Kidney (tissue), 14 donors: ENCODE measurements around the gene INTS1. TPM values are rescaled to one million over a fixed set of nuclear protein-coding genes. Genes with fewer than 3 reads are reported as not detected.
"Not testable (repeated sequence)": the region's sequence is repeated elsewhere in the genome, so short reads cannot be mapped to it uniquely, and the experiment has no call there.

Experiments
- DNase-seq, 5 donors: peaks; one replicate each; pipeline ENCODE4 v3.0.0-alpha.2; 2013 to 2020
- FAIRE-seq: peaks from 2 replicates; lab custom pipeline; 2012; peaks lifted over from hg19 to GRCh38; lab: Jason Lieb, UNC
- H3K27ac ChIP-seq, 2 donors: one replicate each; pipeline ENCODE4 v1.7.0; 2013; ENCODE audit warnings: low read depth in 2 of 2, low read length in 2 of 2, inconsistent platforms in 1 of 2
- H3K27me3 ChIP-seq: one replicate; pipeline ENCODE4 v1.7.1; 2013; ENCODE audit warnings: low read length, inconsistent platforms; ENCODE audit not compliant: control insufficient read depth, insufficient read depth
- H3K36me3 ChIP-seq, 3 donors: one replicate each; pipeline versions ENCODE4 v1.7.0 to v1.7.1; 2013; ENCODE audit warnings: low read length in 3 of 3, control low read depth in 1 of 3, inconsistent platforms in 1 of 3; ENCODE audit not compliant: insufficient read depth in 3 of 3, control insufficient read depth in 2 of 3
- H3K4me1 ChIP-seq, 3 donors: one replicate each; pipeline versions ENCODE4 v1.7.0 to v1.7.1; 2013; ENCODE audit warnings: low read length in 3 of 3, inconsistent platforms in 1 of 3, low read depth in 1 of 3; ENCODE audit not compliant: control insufficient read depth in 2 of 3, insufficient read depth in 2 of 3
- H3K4me3 ChIP-seq, 3 donors: one replicate each; pipeline versions ENCODE4 v1.7.0 to v1.8.1; 2013; ENCODE audit warnings: low read length in 3 of 3, control low read depth in 1 of 3, inconsistent platforms in 1 of 3
- H3K9ac ChIP-seq, 3 donors: one replicate each; pipeline versions ENCODE4 v1.7.0 to v1.7.1; 2013; ENCODE audit warnings: low read length in 3 of 3, control low read depth in 1 of 3, inconsistent platforms in 1 of 3
- H3K9me3 ChIP-seq, 3 donors: one replicate each; pipeline versions ENCODE4 v1.7.0 to v1.7.1; 2013; ENCODE audit warnings: low read length in 3 of 3, control low read depth in 1 of 3, inconsistent platforms in 1 of 3; ENCODE audit not compliant: control insufficient read depth in 2 of 3, insufficient read depth in 1 of 3
- CTCF ChIP-seq: IDR thresholded peaks from 3 replicates; pipeline ENCODE4 v1.5.1; 2012; ENCODE audit warnings: mild to moderate bottlenecking, moderate library complexity, borderline replicate concordance; ENCODE audit not compliant: insufficient read depth; ENCODE audit errors: extremely low read depth
- intact Hi-C: fragments of 100-400 bp; cut with DNase I; formaldehyde crosslinking; loops from one replicate; pipeline ENCODE4 v1.11.1; 2022
- polyA plus RNA-seq: library from polyadenylated mRNA; stranded (reverse); fragments of 350-450 nt; fragmentation: Illumina TruSeq; extraction: RNeasy Lipid Tissue Mini Kit (QIAGEN cat#74804); gene quantifications from one replicate; pipeline ENCODE4 v1.2.3, GENCODE V29; 2014; ENCODE audit warnings: low read depth, low replicate concordance; ENCODE audit not compliant: insufficient read depth
- total RNA-seq: library from RNA; stranded (reverse); fragmentation: NEBNext Ultra II Directional; extraction: Animal tissue kit (Norgen Biotek cat#: 25700); gene quantifications from one replicate; pipeline ENCODE4 v1.2.1, GENCODE V29; 2021
- donor health status: control.
- donor health status: control.
- donor health status: control.
- donor health status: control.
- donor health status: control.
- donor health status: DM: yes; HTN: yes; CAD: no.
- donor health status: Normal renal cell carcinoma (clear cell type).

The INTS1 gene
- total and polyA plus RNA-seq, 2 donors from 2014 or later, result 62.8 to 91.3 TPM

DNA sequence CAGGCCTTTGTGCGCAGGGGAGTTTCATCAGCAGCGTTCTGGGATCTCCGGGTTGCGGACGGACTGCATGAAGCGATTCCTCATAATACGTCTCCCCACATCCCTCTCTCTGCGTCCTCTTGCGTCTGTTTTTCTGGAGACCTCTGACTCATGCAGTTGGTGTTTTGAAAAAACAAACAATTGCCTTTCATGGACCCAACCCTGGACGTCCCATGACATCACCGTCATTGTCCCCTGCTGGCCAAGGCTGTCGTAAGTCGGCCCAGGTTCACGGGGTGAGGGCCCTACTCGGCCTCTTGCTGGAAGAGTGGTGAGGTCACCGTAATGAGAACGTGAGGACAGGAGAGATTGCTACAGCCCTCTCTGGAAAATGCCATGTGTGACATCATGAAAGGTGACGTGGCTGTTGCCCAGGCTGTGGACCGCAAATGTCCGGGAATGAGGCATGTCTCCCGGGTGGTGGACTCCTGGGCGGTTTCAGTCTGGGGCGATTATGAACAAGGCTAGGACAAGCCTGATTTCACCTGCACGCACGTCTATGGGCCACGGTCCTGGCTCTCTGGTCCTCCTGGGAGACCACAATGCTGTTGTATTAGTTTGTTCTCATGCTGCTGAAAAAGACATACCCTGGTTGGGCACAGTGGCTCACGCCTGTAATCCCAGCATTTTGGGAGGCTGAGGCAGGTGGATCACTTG, 16.5 kb upstream of the INTS1 start:
- DNase-seq, result no peak
- no peak for FAIRE-seq
- TF ChIP-seq CTCF, result no peak
- H3K27me3 ChIP-seq, result no peaks in the 10 kb centered on the region
- no peak overlapping the region for H3K4me3 ChIP-seq
- H3K9ac ChIP-seq, result no peak overlapping the region
- no peaks in the 10 kb centered on the region for H3K9me3 ChIP-seq
- H3K4me1 ChIP-seq, result no peaks in the 10 kb centered on the region
- intact Hi-C loops, result no loop called here
- H3K27ac ChIP-seq, result no peak overlapping the region
- no peaks in the 10 kb centered on the region for H3K36me3 ChIP-seq

- H3K9ac ChIP-seq, H3K4me3 ChIP-seq, intact Hi-C loops, DNase-seq, H3K27ac ChIP-seq, H3K27me3 ChIP-seq, H3K36me3 ChIP-seq, H3K9me3 ChIP-seq, H3K4me1 ChIP-seq, FAIRE-seq: not testable (repeated sequence)
Measured at GRCh38 chr7:1519322-1519922, 15.2 kb upstream of the INTS1 start.

DNA sequence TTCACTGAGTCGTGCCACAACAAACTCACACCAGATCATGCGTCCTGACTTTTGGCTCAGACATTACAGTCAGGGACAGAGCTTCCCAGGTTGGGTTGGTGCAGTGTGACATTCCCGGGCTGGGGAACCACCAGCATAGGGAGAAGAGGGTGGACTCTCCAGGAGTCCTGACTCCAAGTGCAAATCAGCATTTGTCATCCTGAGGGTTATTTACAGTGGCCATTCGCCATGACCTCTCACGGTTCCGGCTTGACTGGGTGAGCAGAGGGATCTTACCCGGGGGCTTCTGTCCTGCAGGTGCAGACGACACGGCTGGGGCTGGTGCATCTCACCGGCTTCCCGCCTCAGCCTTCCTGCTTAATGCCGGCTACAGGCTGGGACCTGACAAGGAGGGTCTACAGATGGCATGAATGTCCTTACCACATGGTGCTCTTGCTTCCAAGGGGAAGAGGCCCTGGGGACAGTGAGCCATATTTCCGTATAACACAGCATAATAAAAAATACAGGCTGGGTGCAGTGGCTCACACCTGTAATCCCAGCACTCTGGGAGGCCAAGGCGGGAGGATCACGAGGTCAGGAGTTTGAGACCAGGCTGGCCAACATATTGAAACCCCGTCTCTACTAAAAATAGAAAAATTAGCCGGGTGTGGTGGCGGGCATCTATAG, 12.5 kb upstream of the INTS1 start:
- no peak overlapping the region for H3K4me3 ChIP-seq
- H3K27ac ChIP-seq, result no peak overlapping the region
- no peaks in the 10 kb centered on the region for H3K36me3 ChIP-seq
- no peaks in the 10 kb centered on the region for H3K27me3 ChIP-seq
- no peaks in the 10 kb centered on the region for H3K4me1 ChIP-seq
- FAIRE-seq (no peak), DNase-seq (no peak)
- no peaks in the 10 kb centered on the region for H3K9me3 ChIP-seq
- H3K9ac ChIP-seq, result no peak overlapping the region
- intact Hi-C loops, result no loop called here
- no peak for TF ChIP-seq CTCF

- H3K9ac ChIP-seq, intact Hi-C loops, H3K36me3 ChIP-seq, H3K4me1 ChIP-seq, H3K9me3 ChIP-seq, DNase-seq, FAIRE-seq, H3K27me3 ChIP-seq, H3K27ac ChIP-seq, H3K4me3 ChIP-seq: not testable (repeated sequence)
Measured at GRCh38 chr7:1515509-1515967, 11.3 kb upstream of the INTS1 start.
